Gastrocnemius medialis (tissue), 4 donors: ENCODE results near the gene SLC26A9. TPM values are rescaled to one million over a fixed set of nuclear protein-coding genes. Genes with fewer than 3 reads are reported as not detected.
"Not testable (repeated sequence)": the region's sequence is repeated elsewhere in the genome, so short reads cannot be mapped to it uniquely, and the experiment has no call there.

Experiments used
- ATAC-seq, 2 donors: fragments of 150-250 bp; one replicate each; pipeline ENCODE4 v1.9.1; 2016
- DNase-seq, 2 donors: peaks; one replicate each; pipeline ENCODE4 v3.0.0-alpha.2; 2019
- H3K27ac ChIP-seq, 4 donors: fragments of 200-600 bp; sonication (generic); 1 replicate in 1 of 4; 2 replicates in 3 of 4; pipeline ENCODE4 v1.5.1; 2016 to 2018; ENCODE audit warnings: mild to moderate bottlenecking in 2 of 4, moderate library complexity in 1 of 4
- H3K27me3 ChIP-seq, 3 donors: fragments of 200-600 bp; sonication (generic) in 2 of 3; 1 replicate in 1 of 3; 2 replicates in 2 of 3; pipeline versions ENCODE4 v1.5.1 to v1.6.0; 2016 to 2019; ENCODE audit warnings: mild to moderate bottlenecking in 1 of 3, moderate library complexity in 1 of 3
- H3K36me3 ChIP-seq, 2 donors: fragments of 200-600 bp; sonication (generic) in 1 of 2; one replicate each; pipeline ENCODE4 v1.5.1; 2017 to 2018
- H3K4me1 ChIP-seq, 2 donors: fragments of 200-600 bp; sonication (generic) in 1 of 2; one replicate each; pipeline ENCODE4 v1.5.1; 2016 to 2017; ENCODE audit warnings: mild to moderate bottlenecking in 2 of 2
- H3K4me3 ChIP-seq, 4 donors: fragments of 200-600 bp; sonication (generic) in 3 of 4; 1 replicate in 1 of 4; 2 replicates in 3 of 4; pipeline ENCODE4 v1.5.1; 2016 to 2019; ENCODE audit warnings: mild to moderate bottlenecking in 2 of 4
- H3K9me3 ChIP-seq, 3 donors: fragments of 200-600 bp; sonication (generic) in 2 of 3; 1 replicate in 1 of 3; 2 replicates in 2 of 3; pipeline ENCODE4 v1.5.1; 2016 to 2019
- POLR2A ChIP-seq, 2 donors: fragments of 450-650 bp; IDR thresholded peaks; one replicate each; pipeline ENCODE4 v1.6.1; 2017; ENCODE audit warnings: antibody characterized with exemption in 2 of 2, mild to moderate bottlenecking in 2 of 2, moderate library complexity in 2 of 2
- in situ Hi-C, 4 donors: fragments of 200-750 bp; cut with MboI; loops; one replicate each; pipeline versions ENCODE4 v1.15.0 to v1.8.0; 2017; ENCODE audit warnings: low sequenced_read_pairs in 4 of 4
- intact Hi-C: fragments of 100-400 bp; cut with DNase I; formaldehyde crosslinking; loops from one replicate; pipeline ENCODE4 v1.15.1; 2023; ENCODE audit warnings: low total_unique reads
- total RNA-seq, 4 donors: library from RNA; depleted of rRNA; stranded (reverse); fragments of >200 nt; gene quantifications; one replicate each; pipeline versions ENCODE4 v1.1.0 to v1.2.3, GENCODE V29; 2016
- TF ChIP-seq, protein P1 (sequence below), 5 experiments: fragments of 450-650 bp in 3 of 5; fragments of 200-600 bp in 2 of 5; sonication (generic) in 2 of 5; IDR thresholded peaks in 4 of 5; conservative IDR thresholded peaks in 1 of 5; 1 replicate in 4 of 5; 2 replicates in 1 of 5; pipeline ENCODE4 v1.5.1; 2016 to 2019; ENCODE audit warnings: antibody characterized with exemption in 5 of 5, mild to moderate bottlenecking in 3 of 5, moderate library complexity in 3 of 5

SLC26A9 gene
- total RNA-seq, 4 donors from 2014 or later: 0.10 to 0.32 (median 0.26) TPM

DNA sequence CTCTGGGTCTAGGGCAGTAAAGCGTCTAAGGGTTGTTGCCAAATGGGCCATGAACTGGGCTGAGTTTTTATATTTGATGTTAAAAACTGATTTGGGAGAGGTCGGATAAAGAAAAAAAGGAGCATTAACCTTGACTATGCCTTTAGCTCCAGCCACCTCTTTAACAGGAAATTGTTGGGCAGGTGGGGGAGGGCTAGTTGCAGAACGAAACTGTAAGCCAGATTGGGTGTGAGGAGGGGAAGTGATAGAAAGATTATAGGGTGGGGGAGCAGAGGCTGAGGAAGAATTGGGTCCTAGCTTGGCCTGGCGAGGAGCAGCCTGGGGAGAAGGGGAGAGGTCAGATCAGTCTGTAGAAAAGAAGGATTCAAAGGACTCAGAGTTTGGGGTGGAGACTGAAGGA, 54.2 kb downstream of the SLC26A9 start:
- H3K4me1 ChIP-seq, H3K27ac ChIP-seq, H3K27me3 ChIP-seq, H3K4me3 ChIP-seq, ATAC-seq, H3K9me3 ChIP-seq, H3K36me3 ChIP-seq, in situ Hi-C loops, DNase-seq, intact Hi-C loops: not testable (repeated sequence)

DNA sequence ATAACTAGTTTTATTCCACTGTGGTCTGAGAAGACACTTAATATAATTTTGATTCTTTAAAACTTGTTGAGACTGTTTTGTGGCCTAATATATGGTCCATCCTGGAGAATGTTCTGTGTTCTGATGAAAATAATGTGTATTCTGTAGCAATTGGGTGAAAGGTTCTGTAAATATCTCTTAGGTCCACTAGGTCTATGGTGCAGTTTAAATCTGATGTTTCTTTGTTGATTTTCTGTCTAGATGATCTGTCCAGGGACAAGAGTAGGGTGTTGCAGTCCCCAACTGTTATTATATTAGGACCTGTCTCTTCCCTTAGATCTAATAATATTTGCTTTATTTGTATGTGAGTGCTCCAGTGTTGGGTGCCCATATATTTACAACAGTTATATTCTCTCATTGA, 59.5 kb downstream of the SLC26A9 start:
- Histone ChIP-seq H3K4me3 (no peak overlapping the region), H3K27me3 (no peaks in the 10 kb centered on the region), H3K36me3 (no peaks in the 10 kb centered on the region), H3K27ac (no peak overlapping the region), H3K4me1 (no peaks in the 10 kb centered on the region), H3K9me3 (no peaks in the 10 kb centered on the region)
- no peak for ATAC-seq
- in situ Hi-C loops (no loop called here), intact Hi-C loops (no loop called here)
- DNase-seq: no peak
- TF ChIP-seq, protein P1, sequence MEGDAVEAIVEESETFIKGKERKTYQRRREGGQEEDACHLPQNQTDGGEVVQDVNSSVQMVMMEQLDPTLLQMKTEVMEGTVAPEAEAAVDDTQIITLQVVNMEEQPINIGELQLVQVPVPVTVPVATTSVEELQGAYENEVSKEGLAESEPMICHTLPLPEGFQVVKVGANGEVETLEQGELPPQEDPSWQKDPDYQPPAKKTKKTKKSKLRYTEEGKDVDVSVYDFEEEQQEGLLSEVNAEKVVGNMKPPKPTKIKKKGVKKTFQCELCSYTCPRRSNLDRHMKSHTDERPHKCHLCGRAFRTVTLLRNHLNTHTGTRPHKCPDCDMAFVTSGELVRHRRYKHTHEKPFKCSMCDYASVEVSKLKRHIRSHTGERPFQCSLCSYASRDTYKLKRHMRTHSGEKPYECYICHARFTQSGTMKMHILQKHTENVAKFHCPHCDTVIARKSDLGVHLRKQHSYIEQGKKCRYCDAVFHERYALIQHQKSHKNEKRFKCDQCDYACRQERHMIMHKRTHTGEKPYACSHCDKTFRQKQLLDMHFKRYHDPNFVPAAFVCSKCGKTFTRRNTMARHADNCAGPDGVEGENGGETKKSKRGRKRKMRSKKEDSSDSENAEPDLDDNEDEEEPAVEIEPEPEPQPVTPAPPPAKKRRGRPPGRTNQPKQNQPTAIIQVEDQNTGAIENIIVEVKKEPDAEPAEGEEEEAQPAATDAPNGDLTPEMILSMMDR (IDR thresholded peaks at IDR 0.05 in 4 of 5, conservative IDR thresholded peaks at IDR 0.05 in 1 of 5): no peak
- TF ChIP-seq POLR2A (IDR thresholded peaks at IDR 0.05): no peak

DNA sequence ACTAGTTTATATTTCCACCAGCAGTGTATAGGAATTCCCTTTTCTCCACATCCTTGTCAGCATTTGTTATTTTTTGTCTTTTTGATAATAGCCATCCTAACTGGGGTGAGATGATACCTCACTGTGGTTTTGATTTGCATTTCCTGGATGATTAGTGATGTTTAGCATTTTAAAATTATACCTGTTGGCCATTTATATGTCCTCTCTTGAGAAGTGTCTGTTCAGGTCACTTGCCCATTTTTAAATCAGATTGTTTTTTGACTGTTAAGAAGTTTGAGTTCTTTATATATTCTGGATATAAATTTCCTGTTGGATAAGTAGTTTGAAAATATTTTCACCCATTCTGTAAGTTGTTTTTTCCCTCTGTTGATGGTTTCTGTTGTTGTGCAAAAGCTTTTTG, 62.3 kb downstream of the SLC26A9 start:
- TF ChIP-seq, protein P1 (IDR thresholded peaks at IDR 0.05 in 4 of 5, conservative IDR thresholded peaks at IDR 0.05 in 1 of 5): no peak
- TF ChIP-seq POLR2A (IDR thresholded peaks at IDR 0.05): no peak
- in situ Hi-C loops: no loop called here
- Histone ChIP-seq H3K9me3 (no peaks in the 10 kb centered on the region), H3K27ac (no peak overlapping the region), H3K27me3 (no peaks in the 10 kb centered on the region), H3K36me3 (no peaks in the 10 kb centered on the region), H3K4me3 (no peak overlapping the region), H3K4me1 (no peaks in the 10 kb centered on the region)
- intact Hi-C loops: no loop called here
- ATAC-seq (no peak), DNase-seq (no peak)

DNA sequence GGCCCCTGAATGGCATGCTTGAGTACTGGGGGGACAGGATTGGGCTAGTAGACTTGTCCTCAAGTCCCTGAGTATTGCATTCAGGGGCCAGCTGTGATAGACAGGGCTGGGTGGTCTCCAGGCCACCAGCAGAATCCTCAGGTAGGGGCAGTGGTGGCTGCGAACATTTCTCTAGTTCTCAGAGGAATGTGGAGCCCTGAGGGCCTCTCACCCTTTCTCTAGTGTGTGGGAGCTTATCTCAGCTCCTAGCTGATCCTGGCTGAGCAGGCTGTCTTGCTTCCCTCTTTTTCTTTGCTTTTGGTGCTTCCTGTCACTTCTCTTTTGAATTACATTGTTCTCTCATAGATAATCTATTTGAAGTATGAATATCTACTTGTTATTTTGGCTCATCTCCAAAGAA, 63.3 kb downstream of the SLC26A9 start:
- ATAC-seq (no peak), DNase-seq (no peak)
- in situ Hi-C loops: no loop called here
- no peak overlapping the region for H3K4me3 ChIP-seq
- no peaks in the 10 kb centered on the region for H3K36me3 ChIP-seq
- intact Hi-C loops: no loop called here
- no peaks in the 10 kb centered on the region for H3K9me3 ChIP-seq
- no peaks in the 10 kb centered on the region for H3K4me1 ChIP-seq
- no peak overlapping the region for H3K27ac ChIP-seq
- no peaks in the 10 kb centered on the region for H3K27me3 ChIP-seq
- TF ChIP-seq, protein P1 (IDR thresholded peaks at IDR 0.05 in 4 of 5, conservative IDR thresholded peaks at IDR 0.05 in 1 of 5): no peak
- no peak for TF ChIP-seq POLR2A (IDR thresholded peaks at IDR 0.05)

DNA sequence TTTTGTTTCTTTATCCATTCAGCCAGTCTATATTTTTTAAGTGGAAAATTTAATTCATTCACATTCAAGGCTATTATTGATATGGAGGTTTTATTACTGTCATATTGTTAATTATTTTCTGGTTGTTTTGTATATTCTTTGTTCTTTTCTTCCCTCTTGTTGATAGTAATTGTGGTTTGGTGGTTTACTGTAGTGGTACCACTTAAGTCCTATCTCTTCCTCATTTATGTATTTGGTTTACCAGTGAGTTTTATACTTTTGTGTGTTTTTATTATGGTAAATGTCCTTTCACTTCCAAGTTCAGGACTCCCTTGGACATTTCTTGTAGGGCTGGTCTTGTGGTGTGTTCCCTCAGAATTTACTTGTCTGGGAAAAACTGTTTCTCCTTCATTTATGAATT, 65.2 kb downstream of the SLC26A9 start:
- TF ChIP-seq POLR2A (IDR thresholded peaks at IDR 0.05): no peak
- TF ChIP-seq, protein P1 (IDR thresholded peaks at IDR 0.05 in 4 of 5, conservative IDR thresholded peaks at IDR 0.05 in 1 of 5): no peak
- intact Hi-C loops: no loop called here
- Histone ChIP-seq H3K4me1 (no peaks in the 10 kb centered on the region), H3K27ac (no peak overlapping the region), H3K4me3 (no peak overlapping the region), H3K36me3 (no peaks in the 10 kb centered on the region), H3K27me3 (no peaks in the 10 kb centered on the region), H3K9me3 (no peaks in the 10 kb centered on the region)
- DNase-seq (no peak), ATAC-seq (no peak)
- in situ Hi-C loops: no loop called here

DNA sequence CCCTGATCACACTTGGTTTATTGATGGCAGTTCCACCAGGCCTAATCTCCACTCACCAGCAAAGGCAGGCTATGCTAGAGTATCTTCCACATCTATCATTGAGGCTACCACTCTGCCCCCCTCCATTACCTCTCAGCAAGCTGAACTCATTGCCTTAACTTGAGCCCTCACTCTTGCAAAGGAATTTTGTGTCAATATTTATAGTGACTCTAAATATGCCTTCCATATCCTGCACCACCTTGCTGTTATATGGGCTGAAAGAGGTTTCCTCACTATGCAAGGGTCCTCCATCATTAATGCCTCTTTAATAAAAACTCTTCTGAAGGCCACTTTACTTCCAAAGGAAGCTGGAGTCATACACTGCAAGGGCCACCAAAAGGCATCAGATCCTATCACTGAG, 70.1 kb downstream of the SLC26A9 start:
- H3K4me1 ChIP-seq, H3K9me3 ChIP-seq, intact Hi-C loops, H3K36me3 ChIP-seq, H3K27me3 ChIP-seq, H3K27ac ChIP-seq, H3K4me3 ChIP-seq, DNase-seq, in situ Hi-C loops, ATAC-seq: not testable (repeated sequence)
